A673 (cell line): ENCODE data around the gene ZMYND8. TPM values are rescaled to one million over a fixed set of nuclear protein-coding genes. Genes with fewer than 3 reads are reported as not detected.

ENCODE experiments used
- BruUV-seq: library from RNA; stranded (reverse); fragments of 400-500 nt; replicated peaks from 2 replicates; lab custom pipeline; 2021; lab: Mats Ljungman, UMichigan
- CTCF ChIA-PET: fragments of 300-600 bp; sonication (Branson Sonifier 250); formaldehyde crosslinking; loops from one replicate; lab custom pipeline; 2022; ENCODE audit warnings: antibody characterized with exemption; lab: Charles Lee
- POLR2A ChIA-PET: fragments of 300-600 bp; sonication (Branson Sonifier 250); formaldehyde crosslinking; loops from one replicate; lab custom pipeline; 2022; ENCODE audit warnings: antibody characterized with exemption; ENCODE audit not compliant: low non-redundant PET; lab: Charles Lee
- DNase-seq: peaks from one replicate; pipeline ENCODE4 v3.0.0-alpha.2; 2015; ENCODE audit warnings: low spot score
- H3K27ac ChIP-seq: fragments of 200-600 bp; sonication (generic); 2 replicates; pipeline ENCODE4 v1.5.1; 2016; ENCODE audit warnings: mixed run types, low read depth, mild to moderate bottlenecking, mixed read lengths, antibody characterized with exemption, low read length; ENCODE audit not compliant: poor library complexity, severe bottlenecking
- H3K27me3 ChIP-seq: fragments of 200-600 bp; sonication (generic); replicated peaks from 2 replicates; pipeline ENCODE4 v1.6.1; 2017; ENCODE audit warnings: mixed run types, low read depth, mild to moderate bottlenecking, mixed read lengths, antibody characterized with exemption, low read length; ENCODE audit not compliant: insufficient read depth, poor library complexity
- H3K36me3 ChIP-seq: fragments of 200-600 bp; sonication (generic); 2 replicates; pipeline ENCODE4 v1.6.1; 2016; ENCODE audit warnings: mixed run types, mild to moderate bottlenecking, mixed read lengths, antibody characterized with exemption, low read length; ENCODE audit not compliant: insufficient read depth, poor library complexity, severe bottlenecking
- H3K4me1 ChIP-seq: fragments of 200-600 bp; sonication (generic); 2 replicates; pipeline ENCODE4 v1.6.1; 2017; ENCODE audit warnings: mixed run types, mild to moderate bottlenecking, mixed read lengths, antibody characterized with exemption, low read length; ENCODE audit not compliant: insufficient read depth, poor library complexity, severe bottlenecking
- H3K4me3 ChIP-seq: fragments of 200-600 bp; sonication (generic); 2 replicates; pipeline ENCODE4 v1.5.1; 2016; ENCODE audit warnings: low read depth, mixed run types, mild to moderate bottlenecking, mixed read lengths, low read length; ENCODE audit not compliant: poor library complexity, severe bottlenecking
- H3K9me3 ChIP-seq: fragments of 200-600 bp; sonication (generic); 2 replicates; pipeline ENCODE4 v1.6.1; 2016; ENCODE audit warnings: mixed run types, low read depth, mild to moderate bottlenecking, mixed read lengths, antibody characterized with exemption, low read length; ENCODE audit not compliant: poor library complexity, severe bottlenecking
- CTCF ChIP-seq: fragments of 300-800, 200-600 bp; sonication (generic); conservative IDR thresholded peaks from 2 replicates; pipeline ENCODE4 v1.5.1; 2017; ENCODE audit warnings: low read depth, mild to moderate bottlenecking, antibody characterized with exemption, low read length, moderate library complexity, mixed read lengths
- EZH2 ChIP-seq: fragments of 200-600 bp; sonication (generic); IDR thresholded peaks from 2 replicates; pipeline ENCODE4 v1.6.1; 2017; ENCODE audit warnings: borderline replicate concordance, low read depth, mild to moderate bottlenecking, mixed read lengths, antibody characterized with exemption, low read length; ENCODE audit not compliant: poor library complexity, severe bottlenecking
- intact Hi-C: fragments of 100-400 bp; cut with micrococcal nuclease; formaldehyde crosslinking; loops from one replicate; pipeline ENCODE4 v1.10.0; 2022; ENCODE audit not compliant: unreplicated experiment
- total RNA-seq: library from RNA; stranded (reverse); gene quantifications from 2 replicates; pipeline ENCODE4 v1.2.3, GENCODE V29; 2021

The ZMYND8 gene
- total RNA-seq, 1 experiment from 2014 or later, result 31.3 TPM

GRCh38 chr20:47304287-47304686 lies 52.2 kb downstream of the ZMYND8 start:
- no peak for TF ChIP-seq CTCF
- no peak for TF ChIP-seq EZH2
- no peak for DNase-seq
- no peaks in the 10 kb centered on the region for H3K4me1 ChIP-seq
- no TSS peak for BruUV-seq
- no peak overlapping the region for H3K27ac ChIP-seq
- no peak overlapping the region for H3K4me3 ChIP-seq
- peaks cover 10% of the 10 kb centered on the region for H3K36me3 ChIP-seq
- no peaks in the 10 kb centered on the region for H3K9me3 ChIP-seq
- no peaks in the 10 kb centered on the region for H3K27me3 ChIP-seq
- CTCF ChIA-PET, result no interaction called here
- POLR2A ChIA-PET, result no interaction called here
- intact Hi-C loops, result no loop called here

- peaks cover 11% of the 10 kb centered on the region for H3K36me3 ChIP-seq
- CTCF ChIA-PET, result no interaction called here
These were observed 52.8 kb downstream of the ZMYND8 start for GRCh38 chr20:47303736-47304135.

GRCh38 chr20:47300071-47300470 lies 56.4 kb downstream of the ZMYND8 start:
- Histone ChIP-seq H3K4me1 (no peaks in the 10 kb centered on the region), H3K9me3 (no peaks in the 10 kb centered on the region), H3K36me3 (peaks cover 24% of the 10 kb centered on the region), H3K27ac (no peak overlapping the region), H3K27me3 (no peaks in the 10 kb centered on the region), H3K4me3 (no peak overlapping the region)
- no peak for DNase-seq
- TF ChIP-seq EZH2 (no peak), CTCF (no peak)
- BruUV-seq, result no TSS peak
- intact Hi-C loops, result no loop called here
- ChIA-PET POLR2A (no interaction called here), CTCF (no interaction called here)

More at GRCh38 chr20:47303736-47304135, 52.8 kb downstream of the ZMYND8 start:
- Histone ChIP-seq H3K27ac (no peak overlapping the region), H3K27me3 (no peaks in the 10 kb centered on the region), H3K4me1 (no peaks in the 10 kb centered on the region), H3K4me3 (no peak overlapping the region), H3K9me3 (no peaks in the 10 kb centered on the region)
- no TSS peak for BruUV-seq
- POLR2A ChIA-PET, result no interaction called here
- DNase-seq, result no peak
- intact Hi-C loops, result no loop called here
- TF ChIP-seq EZH2 (no peak), CTCF (no peak)
